Occipital lobe (tissue), 2 donors: ENCODE results near the gene IVNS1ABP. TPM values are rescaled to one million over a fixed set of nuclear protein-coding genes. Genes with fewer than 3 reads are reported as not detected.
"Not testable (repeated sequence)": the region's sequence is repeated elsewhere in the genome, so short reads cannot be mapped to it uniquely, and the experiment has no call there.

Experiments used
- DNase-seq: peaks from one replicate; lab custom pipeline; 2025; lab: John Stamatoyannopoulos, UW
- total RNA-seq: library from RNA; depleted of rRNA; stranded (reverse); fragments of >200 nt; gene quantifications from one replicate; pipeline ENCODE4 v1.2.3, GENCODE V29; 2014

The IVNS1ABP gene
- total RNA-seq, 1 donor from 2014 or later, result 249 TPM

- no peak for DNase-seq
These were observed 17.1 kb upstream of the IVNS1ABP start for GRCh38 chr1:185334182-185334581.

GRCh38 chr1:185328255-185328654 is 11.2 kb upstream of the IVNS1ABP start:
- DNase-seq, result no peak

GRCh38 chr1:185325413-185325812 is 8.4 kb upstream of the IVNS1ABP start:
- DNase-seq, result no peak

GRCh38 chr1:185324118-185324517 is 7.1 kb upstream of the IVNS1ABP start:
- no peak for DNase-seq

- no peak for DNase-seq
These were observed 5.6 kb upstream of the IVNS1ABP start for GRCh38 chr1:185322636-185323035.

- DNase-seq, result not testable (repeated sequence)
These were observed 4.7 kb upstream of the IVNS1ABP start for GRCh38 chr1:185321653-185322221.

GRCh38 chr1:185321104-185321503 is 4.1 kb upstream of the IVNS1ABP start:
- DNase-seq, result not testable (repeated sequence)

GRCh38 chr1:185319139-185319475 is 2.1 kb upstream of the IVNS1ABP start:
- no peak for DNase-seq

- no peak for DNase-seq
These were observed 1.5 kb upstream of the IVNS1ABP start for GRCh38 chr1:185318431-185319138.

- no peak for DNase-seq
These were observed 855 bp upstream of the IVNS1ABP start for GRCh38 chr1:185317886-185318310.

GRCh38 chr1:185316163-185317033 is 645 bp downstream of the IVNS1ABP start:
- DNase-seq, result peak; percentile 95

GRCh38 chr1:185315445-185316071 is 1.5 kb downstream of the IVNS1ABP start:
- DNase-seq, result no peak

GRCh38 chr1:185314411-185314810 is 2.6 kb downstream of the IVNS1ABP start:
- no peak for DNase-seq

GRCh38 chr1:185312361-185313138 is 4.5 kb downstream of the IVNS1ABP start:
- DNase-seq, result no peak

- DNase-seq, result no peak
These were observed 5.3 kb downstream of the IVNS1ABP start for GRCh38 chr1:185311589-185312225.

GRCh38 chr1:185309566-185309965 is 7.5 kb downstream of the IVNS1ABP start:
- DNase-seq, result no peak

GRCh38 chr1:185308126-185308525 is 8.9 kb downstream of the IVNS1ABP start:
- no peak for DNase-seq

- DNase-seq, result no peak
These were observed 11.6 kb downstream of the IVNS1ABP start for GRCh38 chr1:185305419-185305818.

- no peak for DNase-seq
These were observed 16.9 kb downstream of the IVNS1ABP start for GRCh38 chr1:185300152-185300551.

GRCh38 chr1:185297982-185298381 is 19.1 kb downstream of the IVNS1ABP start:
- no peak for DNase-seq

GRCh38 chr1:185295091-185295490 is 22.0 kb downstream of the IVNS1ABP start:
- no peak for DNase-seq
